ENCODE results near the gene RASGRP1. TPM values are rescaled to one million over a fixed set of nuclear protein-coding genes. Genes with fewer than 3 reads are reported as not detected.

Gene RASGRP1
- polyA plus RNA-seq, 1 donor: 2.9 TPM

GRCh38 chr15:38526158-38526557, 38.5 kb downstream of the RASGRP1 start:
- no peaks in the 10 kb centered on the region for H3K27me3 ChIP-seq (ENCODE audit: control insufficient read depth, insufficient read depth, low read length)
- no peak overlapping the region for H3K4me3 ChIP-seq (ENCODE audit: low read length)
- no peaks in the 10 kb centered on the region for H3K9me3 ChIP-seq (ENCODE audit: control insufficient read depth, low read depth, low read length)
- H3K4me1 ChIP-seq (ENCODE audit: control insufficient read depth, insufficient read depth, low read length): no peaks in the 10 kb centered on the region
- no peak overlapping the region for H3K27ac ChIP-seq (ENCODE audit: low read length)
- 100% methylated on average over 2 of the region's 2 CpGs for WGBS (ENCODE audit: insufficient coverage, low lambda C conversion rate)
- H3K36me3 ChIP-seq (ENCODE audit: control insufficient read depth, insufficient read depth, low read length): no peaks in the 10 kb centered on the region
- DNase-seq: no peak

- Histone ChIP-seq H3K9me3 (ENCODE audit: control insufficient read depth, low read depth, low read length) (no peaks in the 10 kb centered on the region), H3K4me1 (ENCODE audit: control insufficient read depth, insufficient read depth, low read length) (no peaks in the 10 kb centered on the region), H3K4me3 (ENCODE audit: low read length) (no peak overlapping the region), H3K27me3 (ENCODE audit: control insufficient read depth, insufficient read depth, low read length) (no peaks in the 10 kb centered on the region), H3K27ac (ENCODE audit: low read length) (no peak overlapping the region), H3K36me3 (ENCODE audit: control insufficient read depth, insufficient read depth, low read length) (no peaks in the 10 kb centered on the region)
- DNase-seq: no peak
- no CpG with 5 or more reads among the region's 6 CpGs for WGBS (ENCODE audit: insufficient coverage, low lambda C conversion rate)
Measured at GRCh38 chr15:38525489-38525888, 39.1 kb downstream of the RASGRP1 start.

DNA sequence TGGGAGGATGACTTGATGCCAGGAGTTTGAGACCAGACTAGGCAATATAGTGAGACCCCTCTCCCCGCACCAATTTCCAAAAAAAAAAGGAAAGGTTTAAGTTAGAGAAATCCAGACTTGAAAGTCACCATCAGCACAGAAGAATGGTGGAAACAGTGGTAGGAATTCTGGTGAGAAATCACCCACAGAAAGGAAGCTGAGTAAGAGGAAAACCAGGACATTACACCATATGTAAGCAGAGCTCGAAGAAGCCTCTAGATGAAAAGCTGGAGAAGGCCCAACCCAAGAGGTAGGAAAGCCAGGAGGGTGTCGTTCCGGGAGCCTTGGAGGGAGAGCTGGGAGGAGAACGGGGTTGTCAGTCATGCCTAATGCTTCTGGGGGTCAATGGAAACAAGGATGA, 40.5 kb downstream of the RASGRP1 start:
- no peak overlapping the region for H3K4me3 ChIP-seq (ENCODE audit: low read length)
- no peak overlapping the region for H3K27ac ChIP-seq (ENCODE audit: low read length)
- no peaks in the 10 kb centered on the region for H3K4me1 ChIP-seq (ENCODE audit: control insufficient read depth, insufficient read depth, low read length)
- H3K9me3 ChIP-seq (ENCODE audit: control insufficient read depth, low read depth, low read length): no peaks in the 10 kb centered on the region
- no peaks in the 10 kb centered on the region for H3K27me3 ChIP-seq (ENCODE audit: control insufficient read depth, insufficient read depth, low read length)
- WGBS (ENCODE audit: insufficient coverage, low lambda C conversion rate): 100% methylated on average over 1 of the region's 5 CpGs
- no peaks in the 10 kb centered on the region for H3K36me3 ChIP-seq (ENCODE audit: control insufficient read depth, insufficient read depth, low read length)
- no peak for DNase-seq

GRCh38 chr15:38522922-38523321, 41.7 kb downstream of the RASGRP1 start:
- Histone ChIP-seq H3K27ac (ENCODE audit: low read length) (no peak overlapping the region), H3K27me3 (ENCODE audit: control insufficient read depth, insufficient read depth, low read length) (no peaks in the 10 kb centered on the region), H3K9me3 (ENCODE audit: control insufficient read depth, low read depth, low read length) (no peaks in the 10 kb centered on the region), H3K36me3 (ENCODE audit: control insufficient read depth, insufficient read depth, low read length) (no peaks in the 10 kb centered on the region), H3K4me3 (ENCODE audit: low read length) (no peak overlapping the region), H3K4me1 (ENCODE audit: control insufficient read depth, insufficient read depth, low read length) (no peaks in the 10 kb centered on the region)
- WGBS (ENCODE audit: insufficient coverage, low lambda C conversion rate): 60% methylated on average over 1 of the region's 4 CpGs
- DNase-seq: no peak

DNA sequence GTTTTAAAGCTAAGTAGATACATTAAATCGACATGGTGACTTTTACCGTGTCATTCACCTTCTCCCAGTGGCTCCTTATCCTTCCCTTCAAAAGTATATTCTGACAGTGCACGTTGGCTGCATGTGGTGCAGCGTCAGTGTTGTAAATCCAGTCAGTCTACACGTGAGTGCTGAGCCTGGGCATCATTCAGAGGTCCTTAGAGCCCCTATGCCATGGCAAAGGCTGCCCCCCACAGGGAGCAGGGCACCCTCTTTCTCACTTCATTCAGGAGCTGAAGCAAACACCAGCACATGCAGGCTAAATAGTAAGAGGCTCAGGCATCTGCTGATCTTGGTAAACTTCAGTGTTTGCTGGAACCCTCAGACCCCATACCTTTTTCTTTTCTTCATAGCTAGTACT, 43.3 kb downstream of the RASGRP1 start:
- WGBS (ENCODE audit: insufficient coverage, low lambda C conversion rate): no CpG with 5 or more reads among the region's 5 CpGs
- DNase-seq: no peak

GRCh38 chr15:38520035-38520434, 44.6 kb downstream of the RASGRP1 start:
- H3K27ac ChIP-seq (ENCODE audit: low read length): no peak overlapping the region
- H3K4me3 ChIP-seq (ENCODE audit: low read length): no peak overlapping the region
- no peak for DNase-seq
- no peaks in the 10 kb centered on the region for H3K27me3 ChIP-seq (ENCODE audit: control insufficient read depth, insufficient read depth, low read length)
- H3K4me1 ChIP-seq (ENCODE audit: control insufficient read depth, insufficient read depth, low read length): no peaks in the 10 kb centered on the region
- no CpG with 5 or more reads among the region's 3 CpGs for WGBS (ENCODE audit: insufficient coverage, low lambda C conversion rate)
- no peaks in the 10 kb centered on the region for H3K9me3 ChIP-seq (ENCODE audit: control insufficient read depth, low read depth, low read length)
- H3K36me3 ChIP-seq (ENCODE audit: control insufficient read depth, insufficient read depth, low read length): no peaks in the 10 kb centered on the region

More for the DNA sequence above, 43.3 kb downstream of the RASGRP1 start:
- no peaks in the 10 kb centered on the region for H3K36me3 ChIP-seq (ENCODE audit: control insufficient read depth, insufficient read depth, low read length)
- no peaks in the 10 kb centered on the region for H3K9me3 ChIP-seq (ENCODE audit: control insufficient read depth, low read depth, low read length)
- H3K27me3 ChIP-seq (ENCODE audit: control insufficient read depth, insufficient read depth, low read length): no peaks in the 10 kb centered on the region
- no peaks in the 10 kb centered on the region for H3K4me1 ChIP-seq (ENCODE audit: control insufficient read depth, insufficient read depth, low read length)
- H3K4me3 ChIP-seq (ENCODE audit: low read length): no peak overlapping the region
- no peak overlapping the region for H3K27ac ChIP-seq (ENCODE audit: low read length)

DNA sequence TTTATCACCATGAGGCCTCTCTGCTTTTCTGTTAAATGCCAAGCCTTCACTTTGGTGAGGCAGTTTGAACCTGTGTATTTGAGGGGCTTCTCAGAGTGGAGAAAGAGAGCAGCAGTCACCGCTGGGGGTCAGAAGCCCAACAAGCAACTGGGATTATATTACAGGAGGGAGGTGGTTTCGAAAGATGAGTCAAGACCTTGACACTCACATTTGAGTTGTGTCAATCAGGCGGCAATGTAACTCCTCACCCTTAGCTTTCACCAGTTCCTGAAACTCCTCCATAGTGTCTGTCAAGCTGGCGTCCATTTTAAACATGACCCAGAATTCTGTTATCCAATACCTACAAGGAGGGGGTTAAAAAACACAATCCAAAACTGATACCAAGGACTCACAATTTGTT, 46.5 kb downstream of the RASGRP1 start:
- 67% methylated on average over 1 of the region's 4 CpGs for WGBS (ENCODE audit: insufficient coverage, low lambda C conversion rate)
- DNase-seq: no peak
- H3K27ac ChIP-seq (ENCODE audit: low read length): no peak overlapping the region
- no peaks in the 10 kb centered on the region for H3K36me3 ChIP-seq (ENCODE audit: control insufficient read depth, insufficient read depth, low read length)
- no peaks in the 10 kb centered on the region for H3K4me1 ChIP-seq (ENCODE audit: control insufficient read depth, insufficient read depth, low read length)
- H3K4me3 ChIP-seq (ENCODE audit: low read length): no peak overlapping the region
- no peaks in the 10 kb centered on the region for H3K27me3 ChIP-seq (ENCODE audit: control insufficient read depth, insufficient read depth, low read length)
- H3K9me3 ChIP-seq (ENCODE audit: control insufficient read depth, low read depth, low read length): no peaks in the 10 kb centered on the region

DNA sequence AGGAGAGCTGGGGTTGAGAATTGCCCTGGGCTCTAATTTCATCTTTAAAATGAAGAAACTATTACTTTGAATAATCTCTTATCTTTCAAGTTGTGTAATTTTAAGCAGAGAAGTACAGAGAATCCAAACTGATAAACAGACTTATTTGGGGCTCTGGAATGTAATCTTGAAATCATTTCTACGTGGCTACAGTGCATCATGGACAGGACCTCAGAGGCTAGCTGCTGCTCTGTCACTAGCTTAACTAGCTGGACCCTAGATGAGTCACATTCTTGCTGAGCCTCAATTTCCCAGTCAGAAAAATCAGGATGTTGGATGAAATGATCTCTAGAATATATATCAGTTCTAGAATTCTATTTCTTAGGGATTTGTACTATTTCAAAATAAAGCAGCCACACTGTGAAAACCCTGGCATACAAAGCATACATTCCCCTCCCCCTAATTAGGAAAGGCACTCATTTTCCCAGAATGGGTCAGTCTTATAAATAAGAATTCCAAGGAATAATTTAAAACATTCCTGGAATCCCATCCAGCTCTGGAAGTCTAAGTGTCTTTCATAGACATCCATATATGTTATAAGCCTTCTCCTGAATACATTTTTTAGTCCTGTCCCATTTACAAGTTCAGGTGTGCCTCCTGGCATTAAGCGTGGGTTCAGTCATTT, 47.2 kb downstream of the RASGRP1 start:
- no peak for DNase-seq
- Histone ChIP-seq H3K36me3 (ENCODE audit: control insufficient read depth, insufficient read depth, low read length) (no peaks in the 10 kb centered on the region), H3K4me3 (ENCODE audit: low read length) (no peak overlapping the region), H3K4me1 (ENCODE audit: control insufficient read depth, insufficient read depth, low read length) (no peaks in the 10 kb centered on the region), H3K27ac (ENCODE audit: low read length) (no peak overlapping the region), H3K9me3 (ENCODE audit: control insufficient read depth, low read depth, low read length) (no peaks in the 10 kb centered on the region), H3K27me3 (ENCODE audit: control insufficient read depth, insufficient read depth, low read length) (no peaks in the 10 kb centered on the region)
- WGBS (ENCODE audit: insufficient coverage, low lambda C conversion rate): no CpG with 5 or more reads among the region's 2 CpGs

- Histone ChIP-seq H3K9me3 (ENCODE audit: control insufficient read depth, low read depth, low read length) (no peaks in the 10 kb centered on the region), H3K4me1 (ENCODE audit: control insufficient read depth, insufficient read depth, low read length) (no peaks in the 10 kb centered on the region), H3K27ac (ENCODE audit: low read length) (no peak overlapping the region), H3K27me3 (ENCODE audit: control insufficient read depth, insufficient read depth, low read length) (no peaks in the 10 kb centered on the region), H3K36me3 (ENCODE audit: control insufficient read depth, insufficient read depth, low read length) (no peaks in the 10 kb centered on the region), H3K4me3 (ENCODE audit: low read length) (no peak overlapping the region)
- DNase-seq: no peak
- WGBS (ENCODE audit: insufficient coverage, low lambda C conversion rate): 75% methylated on average over 1 of the region's 5 CpGs
Measured at GRCh38 chr15:38516626-38517025, 48.0 kb downstream of the RASGRP1 start.

GRCh38 chr15:38514601-38515000, 50.0 kb downstream of the RASGRP1 start:
- Histone ChIP-seq H3K4me3 (ENCODE audit: low read length) (no peak overlapping the region), H3K27me3 (ENCODE audit: control insufficient read depth, insufficient read depth, low read length) (no peaks in the 10 kb centered on the region)
- WGBS (ENCODE audit: insufficient coverage, low lambda C conversion rate): no CpG with 5 or more reads among the region's 2 CpGs

GRCh38 chr15:38512901-38513300, 51.7 kb downstream of the RASGRP1 start:
- Histone ChIP-seq H3K9me3 (ENCODE audit: control insufficient read depth, low read depth, low read length) (no peaks in the 10 kb centered on the region), H3K27ac (ENCODE audit: low read length) (no peak overlapping the region), H3K4me1 (ENCODE audit: control insufficient read depth, insufficient read depth, low read length) (no peaks in the 10 kb centered on the region), H3K36me3 (ENCODE audit: control insufficient read depth, insufficient read depth, low read length) (no peaks in the 10 kb centered on the region), H3K27me3 (ENCODE audit: control insufficient read depth, insufficient read depth, low read length) (no peaks in the 10 kb centered on the region), H3K4me3 (ENCODE audit: low read length) (no peak overlapping the region)
- WGBS (ENCODE audit: insufficient coverage, low lambda C conversion rate): no CpG with 5 or more reads among the region's 1 CpG
- DNase-seq: no peak

More at GRCh38 chr15:38514601-38515000, 50.0 kb downstream of the RASGRP1 start:
- no peaks in the 10 kb centered on the region for H3K36me3 ChIP-seq (ENCODE audit: control insufficient read depth, insufficient read depth, low read length)
- H3K4me1 ChIP-seq (ENCODE audit: control insufficient read depth, insufficient read depth, low read length): no peaks in the 10 kb centered on the region
- no peak overlapping the region for H3K27ac ChIP-seq (ENCODE audit: low read length)
- H3K9me3 ChIP-seq (ENCODE audit: control insufficient read depth, low read depth, low read length): no peaks in the 10 kb centered on the region
- DNase-seq: no peak
